CD8-positive, alpha-beta memory T cell (primary cell): ENCODE measurements around the gene CLDN34. TPM values are rescaled to one million over a fixed set of nuclear protein-coding genes. Genes with fewer than 3 reads are reported as not detected.

ENCODE experiments used
- CTCF ChIA-PET: fragments of 350-600 bp; sonication (Branson Sonifier 250); formaldehyde crosslinking; loops from one replicate; lab custom pipeline; 2021; ENCODE audit warnings: antibody characterized with exemption; lab: Charles Lee
- POLR2A ChIA-PET: fragments of 350-600 bp; sonication (Branson Sonifier 250); formaldehyde crosslinking; loops from one replicate; lab custom pipeline; 2021; ENCODE audit warnings: antibody characterized with exemption; lab: Charles Lee
- DNase-seq, 5 donors: peaks; one replicate each; pipeline versions ENCODE4 v3.0.0 to v3.0.0-alpha.2; 2020 to 2022; ENCODE audit warnings: mixed read lengths in 1 of 5
- H3K27ac ChIP-seq: one replicate; pipeline ENCODE4 v1.7.0; 2013; ENCODE audit warnings: low read depth, mild to moderate bottlenecking, low read length, moderate library complexity
- H3K27me3 ChIP-seq: 2 replicates; pipeline ENCODE4 v1.7.0; 2013; ENCODE audit warnings: low read length, mild to moderate bottlenecking; ENCODE audit not compliant: insufficient read depth, poor library complexity, severe bottlenecking
- H3K36me3 ChIP-seq: 2 replicates; pipeline ENCODE4 v1.7.0; 2013; ENCODE audit warnings: mild to moderate bottlenecking, low read length, moderate library complexity; ENCODE audit not compliant: insufficient read depth
- H3K4me1 ChIP-seq: 2 replicates; pipeline ENCODE4 v1.7.0; 2013; ENCODE audit warnings: mild to moderate bottlenecking, low read length, moderate library complexity; ENCODE audit not compliant: insufficient read depth
- H3K4me3 ChIP-seq: 2 replicates; pipeline ENCODE4 v1.7.0; 2013; ENCODE audit warnings: mild to moderate bottlenecking, low read length
- H3K9me3 ChIP-seq: 2 replicates; pipeline ENCODE4 v1.7.0; 2013; ENCODE audit warnings: mild to moderate bottlenecking, low read length
- H3K27ac Mint-ChIP-seq, 8 donors: one replicate each; pipeline ENCODE4 v1.8.0; 2020 to 2021; ENCODE audit warnings: mixed read lengths in 8 of 8, mild to moderate bottlenecking in 6 of 8, inconsistent platforms in 3 of 8, moderate library complexity in 3 of 8
- H3K27me3 Mint-ChIP-seq, 2 donors: one replicate each; pipeline ENCODE4 v1.8.0; 2020 to 2021; ENCODE audit warnings: mixed read lengths in 2 of 2, mild to moderate bottlenecking in 1 of 2, moderate library complexity in 1 of 2
- H3K36me3 Mint-ChIP-seq, 3 donors: one replicate each; pipeline ENCODE4 v1.8.0; 2020 to 2021; ENCODE audit warnings: mixed read lengths in 3 of 3, inconsistent platforms in 1 of 3, mild to moderate bottlenecking in 1 of 3
- H3K4me1 Mint-ChIP-seq, 3 donors: one replicate each; pipeline ENCODE4 v1.8.0; 2020 to 2021; ENCODE audit warnings: mixed read lengths in 3 of 3, inconsistent platforms in 1 of 3, mild to moderate bottlenecking in 1 of 3
- H3K4me3 Mint-ChIP-seq, 7 donors: one replicate each; pipeline ENCODE4 v1.8.0; 2020 to 2021; ENCODE audit warnings: mixed read lengths in 7 of 7, mild to moderate bottlenecking in 6 of 7, moderate library complexity in 4 of 7, inconsistent platforms in 2 of 7
- H3K9me3 Mint-ChIP-seq, 5 donors: one replicate each; pipeline ENCODE4 v1.8.0; 2020 to 2022; ENCODE audit warnings: mixed read lengths in 5 of 5, mild to moderate bottlenecking in 3 of 5, moderate library complexity in 2 of 5, inconsistent platforms in 1 of 5
- polyA plus RNA-seq: library from polyadenylated mRNA; unstranded; fragments of 300-500 nt; fragmentation: Illumina TruSeq; gene quantifications from one replicate; pipeline ENCODE4 v1.2.3, GENCODE V29; 2021
- total RNA-seq, 2 experiments: library from RNA; stranded (reverse); gene quantifications; one replicate each; pipeline ENCODE4 v1.2.3, GENCODE V29; 2021

Gene CLDN34
- total and polyA plus RNA-seq, 3 experiments from 2014 or later: not detected

DNA sequence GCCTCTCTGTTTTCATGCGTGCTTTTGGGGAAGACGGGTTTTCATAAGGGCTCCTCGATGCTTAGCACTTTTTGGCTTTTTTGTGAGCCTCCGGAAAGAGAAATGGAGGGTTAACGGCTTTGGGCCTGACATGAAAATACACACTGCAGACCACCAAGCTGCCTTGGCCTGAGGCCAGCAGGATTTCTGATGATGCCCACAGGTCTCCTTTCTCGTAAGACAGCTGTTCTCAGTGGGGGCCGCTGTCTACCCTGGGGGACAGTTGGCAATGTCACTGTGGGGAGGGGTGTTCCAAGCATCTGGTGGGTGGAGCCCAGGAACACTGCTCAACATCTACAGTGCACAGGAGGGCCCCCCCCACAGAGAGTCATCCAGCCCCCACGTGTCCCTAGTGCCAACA lies 29.4 kb upstream of the CLDN34 start:
- CTCF ChIA-PET: no interaction called here
- Histone ChIP-seq H3K36me3 (no peaks in the 10 kb centered on the region), H3K9me3 (no peaks in the 10 kb centered on the region), H3K4me3 (no peak overlapping the region), H3K27me3 (no peaks in the 10 kb centered on the region), H3K27ac (no peak overlapping the region), H3K4me1 (no peaks in the 10 kb centered on the region)
- H3K27ac Mint-ChIP-seq: no peak overlapping the region
- peaks cover 0 to 2% (median 0%) of the 10 kb centered on the region in 5 donors for H3K9me3 Mint-ChIP-seq
- H3K27me3 Mint-ChIP-seq: peaks cover 3 to 7% of the 10 kb centered on the region in 2 donors
- H3K4me1 Mint-ChIP-seq: peaks cover 10 to 15% (median 11%) of the 10 kb centered on the region in 3 donors
- POLR2A ChIA-PET: no interaction called here
- no peak overlapping the region for H3K4me3 Mint-ChIP-seq
- DNase-seq: no peak
- no peaks in the 10 kb centered on the region for H3K36me3 Mint-ChIP-seq

DNA sequence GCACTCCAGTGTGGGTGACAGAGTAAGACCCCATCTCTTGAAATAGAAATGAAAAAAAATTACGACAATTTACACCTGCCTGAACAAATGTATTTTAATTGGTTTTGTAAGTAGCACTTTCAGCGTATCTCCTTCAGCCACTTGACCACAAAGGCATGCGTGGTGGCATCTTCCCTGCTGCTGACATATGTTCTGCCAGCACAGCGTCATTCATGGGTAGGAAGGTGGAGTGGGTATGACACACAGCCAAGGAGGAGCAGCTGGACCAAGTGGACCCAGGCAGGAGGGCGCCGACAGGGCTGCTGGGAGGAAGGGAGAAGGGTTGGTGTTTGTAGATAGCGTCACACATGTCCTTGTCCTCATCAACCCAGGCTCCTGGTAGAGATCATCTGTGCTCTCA lies 28.6 kb upstream of the CLDN34 start:
- H3K27me3 Mint-ChIP-seq: peaks cover 3 to 5% of the 10 kb centered on the region in 2 donors
- Histone ChIP-seq H3K4me3 (no peak overlapping the region), H3K36me3 (no peaks in the 10 kb centered on the region), H3K27me3 (no peaks in the 10 kb centered on the region), H3K27ac (no peak overlapping the region), H3K4me1 (no peaks in the 10 kb centered on the region), H3K9me3 (no peaks in the 10 kb centered on the region)
- H3K9me3 Mint-ChIP-seq: peaks cover 0 to 2% (median 0%) of the 10 kb centered on the region in 5 donors
- H3K36me3 Mint-ChIP-seq: no peaks in the 10 kb centered on the region
- H3K4me3 Mint-ChIP-seq: no peak overlapping the region
- no peak overlapping the region for H3K27ac Mint-ChIP-seq
- H3K4me1 Mint-ChIP-seq: peaks cover 11 to 19% (median 17%) of the 10 kb centered on the region in 3 donors
- no peak for DNase-seq
- ChIA-PET CTCF (no interaction called here), POLR2A (no interaction called here)

- POLR2A ChIA-PET: no interaction called here
- H3K27me3 ChIP-seq: no peaks in the 10 kb centered on the region
- Mint-ChIP-seq H3K4me1 (peaks cover 11 to 19% (median 18%) of the 10 kb centered on the region in 3 donors), H3K4me3 (no peak overlapping the region), H3K27me3 (peaks cover 3 to 5% of the 10 kb centered on the region in 2 donors), H3K9me3 (peaks cover 0 to 2% (median 0%) of the 10 kb centered on the region in 5 donors), H3K27ac (no peak overlapping the region), H3K36me3 (no peaks in the 10 kb centered on the region)
- CTCF ChIA-PET: no interaction called here
- H3K9me3 ChIP-seq: no peaks in the 10 kb centered on the region
- no peak for DNase-seq
- no peak overlapping the region for H3K27ac ChIP-seq
- no peaks in the 10 kb centered on the region for H3K36me3 ChIP-seq
- H3K4me1 ChIP-seq: no peaks in the 10 kb centered on the region
- no peak overlapping the region for H3K4me3 ChIP-seq
Measured at GRCh38 chrX:9940421-9940820, 26.7 kb upstream of the CLDN34 start.

GRCh38 chrX:9942086-9942485 lies 25.1 kb upstream of the CLDN34 start:
- peaks cover 0 to 2% (median 0%) of the 10 kb centered on the region in 5 donors for H3K9me3 Mint-ChIP-seq
- Histone ChIP-seq H3K4me1 (no peaks in the 10 kb centered on the region), H3K4me3 (no peak overlapping the region), H3K27ac (no peak overlapping the region), H3K27me3 (no peaks in the 10 kb centered on the region), H3K36me3 (no peaks in the 10 kb centered on the region), H3K9me3 (no peaks in the 10 kb centered on the region)
- ChIA-PET POLR2A (no interaction called here), CTCF (no interaction called here)
- peak overlapping the region in 1 of 8 donors; percentile 52 for H3K27ac Mint-ChIP-seq
- peaks cover 3 to 8% of the 10 kb centered on the region in 2 donors for H3K27me3 Mint-ChIP-seq
- DNase-seq: peak; percentile 7 to 46 (median 12)
- H3K36me3 Mint-ChIP-seq: no peaks in the 10 kb centered on the region
- peak overlapping the region in 6 of 7 donors; percentile 40 to 63 (median 48) for H3K4me3 Mint-ChIP-seq
- peaks cover 11 to 19% (median 18%) of the 10 kb centered on the region in 3 donors for H3K4me1 Mint-ChIP-seq

GRCh38 chrX:9943420-9943819 lies 23.7 kb upstream of the CLDN34 start:
- no peak for DNase-seq
- Mint-ChIP-seq H3K4me3 (no peak overlapping the region), H3K4me1 (peaks cover 11 to 19% (median 18%) of the 10 kb centered on the region in 3 donors), H3K9me3 (peaks cover 0 to 2% (median 0%) of the 10 kb centered on the region in 5 donors), H3K27me3 (peaks cover 6 to 11% of the 10 kb centered on the region in 2 donors), H3K36me3 (no peaks in the 10 kb centered on the region), H3K27ac (no peak overlapping the region)
- Histone ChIP-seq H3K36me3 (no peaks in the 10 kb centered on the region), H3K9me3 (no peaks in the 10 kb centered on the region), H3K4me3 (no peak overlapping the region), H3K27me3 (no peaks in the 10 kb centered on the region), H3K4me1 (no peaks in the 10 kb centered on the region), H3K27ac (no peak overlapping the region)
- POLR2A ChIA-PET: no interaction called here
- CTCF ChIA-PET: no interaction called here

DNA sequence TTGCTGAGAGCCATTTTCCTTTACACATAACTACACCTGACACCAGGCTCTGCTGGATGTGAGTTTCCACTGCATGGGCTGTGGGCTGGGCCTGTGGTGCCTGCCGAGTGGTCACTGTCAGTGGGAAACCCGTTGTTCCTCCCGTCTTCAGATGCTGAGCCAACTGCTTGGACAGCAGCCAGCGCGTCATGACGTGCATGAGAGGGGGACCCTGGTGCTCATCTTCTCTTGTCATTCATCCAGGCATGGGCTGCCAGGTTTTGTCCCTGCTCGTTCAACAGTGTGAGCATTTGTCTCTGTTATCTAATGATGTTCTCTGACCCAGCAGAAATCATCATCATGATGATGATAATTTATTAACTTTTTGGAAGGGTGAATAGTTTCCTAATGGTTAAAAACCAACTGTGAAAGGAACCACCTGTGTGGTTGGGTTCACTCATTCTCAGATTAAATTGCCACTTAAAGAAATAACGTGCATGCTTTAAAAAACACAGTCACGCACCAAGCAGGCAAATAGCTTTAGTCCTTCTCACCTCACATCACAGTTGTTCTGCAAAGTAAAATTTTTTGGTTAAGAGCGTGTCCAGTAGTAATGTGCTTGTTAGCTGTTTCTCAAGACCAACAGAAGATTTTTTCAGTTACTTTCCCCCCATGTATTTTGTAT lies 19.9 kb upstream of the CLDN34 start:
- no peaks in the 10 kb centered on the region for H3K36me3 ChIP-seq
- H3K4me3 ChIP-seq: no peak overlapping the region
- CTCF ChIA-PET: no interaction called here
- Mint-ChIP-seq H3K27me3 (peaks cover 14 to 20% of the 10 kb centered on the region in 2 donors), H3K4me3 (no peak overlapping the region), H3K4me1 (peaks cover 5 to 13% (median 9%) of the 10 kb centered on the region in 3 donors), H3K36me3 (no peaks in the 10 kb centered on the region), H3K9me3 (peaks cover 0 to 7% (median 0%) of the 10 kb centered on the region in 5 donors), H3K27ac (no peak overlapping the region)
- H3K9me3 ChIP-seq: no peaks in the 10 kb centered on the region
- H3K27ac ChIP-seq: no peak overlapping the region
- H3K4me1 ChIP-seq: no peaks in the 10 kb centered on the region
- POLR2A ChIA-PET: no interaction called here
- no peaks in the 10 kb centered on the region for H3K27me3 ChIP-seq
- no peak for DNase-seq

- H3K9me3 Mint-ChIP-seq: peaks cover 0 to 11% (median 1%) of the 10 kb centered on the region in 5 donors
- no peaks in the 10 kb centered on the region for H3K27me3 ChIP-seq
- no peak overlapping the region for H3K27ac ChIP-seq
- H3K36me3 ChIP-seq: no peaks in the 10 kb centered on the region
- H3K27me3 Mint-ChIP-seq: peaks cover 14 to 20% of the 10 kb centered on the region in 2 donors
- DNase-seq: no peak
- no peak overlapping the region for H3K27ac Mint-ChIP-seq
- H3K4me3 ChIP-seq: no peak overlapping the region
- H3K4me1 Mint-ChIP-seq: peaks cover 0 to 2% (median 1%) of the 10 kb centered on the region in 3 donors
- no peak overlapping the region for H3K4me3 Mint-ChIP-seq
- H3K36me3 Mint-ChIP-seq: no peaks in the 10 kb centered on the region
- CTCF ChIA-PET: no interaction called here
- H3K4me1 ChIP-seq: no peaks in the 10 kb centered on the region
- POLR2A ChIA-PET: no interaction called here
- no peaks in the 10 kb centered on the region for H3K9me3 ChIP-seq
Measured at GRCh38 chrX:9948406-9948805, 18.8 kb upstream of the CLDN34 start.

DNA sequence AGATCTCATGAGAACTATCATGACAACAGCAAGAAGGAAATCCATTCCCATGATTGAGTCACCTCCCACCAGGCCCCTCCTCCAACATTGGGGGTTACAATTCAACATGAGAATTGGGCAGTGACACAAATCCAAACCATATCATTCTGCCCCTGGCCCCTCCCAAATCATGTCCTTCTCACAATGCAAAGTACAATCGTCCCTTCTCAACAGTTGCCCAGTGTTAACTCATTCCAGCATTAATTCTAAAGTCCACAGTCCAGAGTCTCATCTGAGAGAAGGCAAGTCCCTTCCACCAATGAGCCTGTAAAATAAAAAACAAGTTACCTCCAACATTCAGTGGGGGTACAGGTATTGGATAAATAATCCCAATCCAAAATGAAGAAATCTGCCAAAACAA lies 14.9 kb upstream of the CLDN34 start:
- Mint-ChIP-seq H3K4me1 (no peaks in the 10 kb centered on the region), H3K27me3 (peaks cover 17 to 18% of the 10 kb centered on the region in 2 donors), H3K4me3 (no peak overlapping the region), H3K27ac (no peak overlapping the region), H3K9me3 (peaks cover 0 to 13% (median 6%) of the 10 kb centered on the region in 5 donors), H3K36me3 (no peaks in the 10 kb centered on the region)
- no peak overlapping the region for H3K4me3 ChIP-seq
- H3K4me1 ChIP-seq: no peaks in the 10 kb centered on the region
- no peaks in the 10 kb centered on the region for H3K36me3 ChIP-seq
- no peak overlapping the region for H3K27ac ChIP-seq
- no peak for DNase-seq
- H3K9me3 ChIP-seq: no peaks in the 10 kb centered on the region
- H3K27me3 ChIP-seq: no peaks in the 10 kb centered on the region
- CTCF ChIA-PET: no interaction called here
- POLR2A ChIA-PET: no interaction called here
